ENCODE data around the gene SPTBN1. TPM values are rescaled to one million over a fixed set of nuclear protein-coding genes. Genes with fewer than 3 reads are reported as not detected.
"Not testable (repeated sequence)": the region's sequence is repeated elsewhere in the genome, so short reads cannot be mapped to it uniquely, and the experiment has no call there.

The SPTBN1 gene
- total RNA-seq, 2 experiments from 2014 or later = 103 to 107 TPM

- no peak for DNase-seq
- intact Hi-C loops (cut with micrococcal nuclease) = loop anchor here (5.0 kb wide), 1 partner anchor 48 kb away; no protein-coding TSS in a partner anchor
- no peaks in the 10 kb centered on the region for H3K9me3 Mint-ChIP-seq
- no peaks in the 10 kb centered on the region for H3K4me1 Mint-ChIP-seq (ENCODE audit: low read depth)
- no peak overlapping the region for H3K27ac Mint-ChIP-seq
- no peak overlapping the region for H3K4me3 Mint-ChIP-seq
- no peaks in the 10 kb centered on the region for H3K27me3 Mint-ChIP-seq (ENCODE audit: low read depth)
- CTCF ChIA-PET = interaction anchor here (0.5 to 4.6 kb wide), 3 partner anchors 95 to 460 kb away, joined by 3 to 18 read pairs (median 4); no protein-coding TSS in a partner anchor
- H3K36me3 Mint-ChIP-seq (ENCODE audit: low read depth) = no peaks in the 10 kb centered on the region
These were observed 44.5 kb downstream of the SPTBN1 start for GRCh38 chr2:54500404-54501205.

GRCh38 chr2:54502731-54503130 lies 46.6 kb downstream of the SPTBN1 start:
- Mint-ChIP-seq H3K27me3 (ENCODE audit: low read depth) (no peaks in the 10 kb centered on the region), H3K4me1 (ENCODE audit: low read depth) (no peaks in the 10 kb centered on the region), H3K4me3 (no peak overlapping the region), H3K36me3 (ENCODE audit: low read depth) (no peaks in the 10 kb centered on the region), H3K27ac (no peak overlapping the region), H3K9me3 (no peaks in the 10 kb centered on the region)
- CTCF ChIA-PET = interaction anchor here (0.7 to 4.6 kb wide), 6 partner anchors 19 to 396 kb away, joined by 3 to 18 read pairs (median 4); no protein-coding TSS in a partner anchor
- intact Hi-C loops (cut with micrococcal nuclease) = loop anchor here (1.0 to 5.0 kb wide), 4 partner anchors 50 to 395 kb away; partner anchors contain the start of gene ACYP2
- no peak for DNase-seq

- CTCF ChIA-PET = interaction anchor here (0.7 to 4.6 kb wide), 5 partner anchors 42 to 396 kb away, joined by 3 to 18 read pairs (median 3); no protein-coding TSS in a partner anchor
- DNase-seq = peak; percentile 64
- H3K4me1 Mint-ChIP-seq (ENCODE audit: low read depth) = no peaks in the 10 kb centered on the region
These were observed 47.1 kb downstream of the SPTBN1 start for GRCh38 chr2:54503192-54503591.

GRCh38 chr2:54503828-54504227 lies 47.7 kb downstream of the SPTBN1 start:
- DNase-seq = no peak
- CTCF ChIA-PET = interaction anchor here (0.8 to 4.6 kb wide), 3 partner anchors 20 to 397 kb away, joined by 3 to 18 read pairs (median 4); no protein-coding TSS in a partner anchor
- intact Hi-C loops (cut with micrococcal nuclease) = loop anchor here (1.0 to 5.0 kb wide), 4 partner anchors 52 to 397 kb away; partner anchors contain the start of gene ACYP2
- no peaks in the 10 kb centered on the region for H3K36me3 Mint-ChIP-seq (ENCODE audit: low read depth)
- no peaks in the 10 kb centered on the region for H3K4me1 Mint-ChIP-seq (ENCODE audit: low read depth)
- no peak overlapping the region for H3K27ac Mint-ChIP-seq
- no peaks in the 10 kb centered on the region for H3K9me3 Mint-ChIP-seq
- no peak overlapping the region for H3K4me3 Mint-ChIP-seq
- no peaks in the 10 kb centered on the region for H3K27me3 Mint-ChIP-seq (ENCODE audit: low read depth)

More at GRCh38 chr2:54503192-54503591, 47.1 kb downstream of the SPTBN1 start:
- Mint-ChIP-seq H3K4me3 (no peak overlapping the region), H3K27ac (no peak overlapping the region), H3K27me3 (ENCODE audit: low read depth) (no peaks in the 10 kb centered on the region), H3K36me3 (ENCODE audit: low read depth) (no peaks in the 10 kb centered on the region), H3K9me3 (no peaks in the 10 kb centered on the region)
- intact Hi-C loops (cut with micrococcal nuclease) = loop anchor here (1.0 to 5.0 kb wide), 4 partner anchors 51 to 396 kb away; partner anchors contain the start of gene ACYP2

- Mint-ChIP-seq H3K4me1 (ENCODE audit: low read depth) (no peaks in the 10 kb centered on the region), H3K36me3 (ENCODE audit: low read depth) (no peaks in the 10 kb centered on the region), H3K9me3 (no peaks in the 10 kb centered on the region), H3K4me3 (no peak overlapping the region), H3K27me3 (ENCODE audit: low read depth) (no peaks in the 10 kb centered on the region), H3K27ac (no peak overlapping the region)
- intact Hi-C loops (cut with micrococcal nuclease) = loop anchor here (5.0 kb wide), 1 partner anchor 53 kb away; no protein-coding TSS in a partner anchor
- CTCF ChIA-PET = interaction anchor here (0.8 kb wide), 1 partner anchor 19 kb away, joined by 3 read pairs; no protein-coding TSS in a partner anchor
- DNase-seq = no peak
These were observed 48.7 kb downstream of the SPTBN1 start for GRCh38 chr2:54504866-54505265.

GRCh38 chr2:54508541-54508940 lies 52.4 kb downstream of the SPTBN1 start:
- no peaks in the 10 kb centered on the region for H3K4me1 Mint-ChIP-seq (ENCODE audit: low read depth)
- DNase-seq = no peak
- no peaks in the 10 kb centered on the region for H3K27me3 Mint-ChIP-seq (ENCODE audit: low read depth)
- no peaks in the 10 kb centered on the region for H3K36me3 Mint-ChIP-seq (ENCODE audit: low read depth)
- CTCF ChIA-PET = no interaction called here
- H3K27ac Mint-ChIP-seq = no peak overlapping the region
- no peak overlapping the region for H3K4me3 Mint-ChIP-seq
- H3K9me3 Mint-ChIP-seq = no peaks in the 10 kb centered on the region
- intact Hi-C loops (cut with micrococcal nuclease) = no loop called here

GRCh38 chr2:54509043-54509442 lies 52.9 kb downstream of the SPTBN1 start:
- CTCF ChIA-PET; DNase-seq; H3K36me3 Mint-ChIP-seq (ENCODE audit: low read depth); H3K4me3 Mint-ChIP-seq; intact Hi-C loops (cut with micrococcal nuclease); H3K27ac Mint-ChIP-seq; H3K4me1 Mint-ChIP-seq (ENCODE audit: low read depth); H3K9me3 Mint-ChIP-seq; H3K27me3 Mint-ChIP-seq (ENCODE audit: low read depth): not testable (repeated sequence)

GRCh38 chr2:54510916-54511315 lies 54.8 kb downstream of the SPTBN1 start:
- Mint-ChIP-seq H3K27ac (no peak overlapping the region), H3K4me1 (ENCODE audit: low read depth) (no peaks in the 10 kb centered on the region), H3K36me3 (ENCODE audit: low read depth) (no peaks in the 10 kb centered on the region), H3K9me3 (no peaks in the 10 kb centered on the region), H3K27me3 (ENCODE audit: low read depth) (no peaks in the 10 kb centered on the region), H3K4me3 (no peak overlapping the region)
- no peak for DNase-seq
- CTCF ChIA-PET = interaction anchor here (1.5 kb wide), 1 partner anchor 404 kb away, joined by 4 read pairs; no protein-coding TSS in a partner anchor
- intact Hi-C loops (cut with micrococcal nuclease) = no loop called here

- DNase-seq = no peak
- no peaks in the 10 kb centered on the region for H3K27me3 Mint-ChIP-seq (ENCODE audit: low read depth)
- no peaks in the 10 kb centered on the region for H3K9me3 Mint-ChIP-seq
- intact Hi-C loops (cut with micrococcal nuclease) = no loop called here
- CTCF ChIA-PET = no interaction called here
- H3K36me3 Mint-ChIP-seq (ENCODE audit: low read depth) = no peaks in the 10 kb centered on the region
- no peak overlapping the region for H3K27ac Mint-ChIP-seq
- H3K4me1 Mint-ChIP-seq (ENCODE audit: low read depth) = no peaks in the 10 kb centered on the region
- no peak overlapping the region for H3K4me3 Mint-ChIP-seq
These were observed 56.1 kb downstream of the SPTBN1 start for GRCh38 chr2:54512183-54512582.

- no peak for DNase-seq
These were observed 56.7 kb downstream of the SPTBN1 start for GRCh38 chr2:54512663-54513362.

GRCh38 chr2:54513363-54513715 lies 57.2 kb downstream of the SPTBN1 start:
- Mint-ChIP-seq H3K27ac (no peak overlapping the region), H3K9me3 (no peaks in the 10 kb centered on the region), H3K36me3 (ENCODE audit: low read depth) (no peaks in the 10 kb centered on the region), H3K4me1 (ENCODE audit: low read depth) (no peaks in the 10 kb centered on the region), H3K4me3 (no peak overlapping the region), H3K27me3 (ENCODE audit: low read depth) (no peaks in the 10 kb centered on the region)
- CTCF ChIA-PET = no interaction called here
- DNase-seq = no peak
- intact Hi-C loops (cut with micrococcal nuclease) = no loop called here

More at GRCh38 chr2:54512663-54513362, 56.7 kb downstream of the SPTBN1 start:
- Mint-ChIP-seq H3K27ac (no peak overlapping the region), H3K36me3 (ENCODE audit: low read depth) (no peaks in the 10 kb centered on the region), H3K27me3 (ENCODE audit: low read depth) (no peaks in the 10 kb centered on the region), H3K4me1 (ENCODE audit: low read depth) (no peaks in the 10 kb centered on the region), H3K4me3 (no peak overlapping the region), H3K9me3 (no peaks in the 10 kb centered on the region)
- CTCF ChIA-PET = no interaction called here
- intact Hi-C loops (cut with micrococcal nuclease) = no loop called here

- Mint-ChIP-seq H3K27ac (no peak overlapping the region), H3K4me3 (no peak overlapping the region), H3K36me3 (ENCODE audit: low read depth) (no peaks in the 10 kb centered on the region), H3K9me3 (no peaks in the 10 kb centered on the region), H3K27me3 (ENCODE audit: low read depth) (no peaks in the 10 kb centered on the region), H3K4me1 (ENCODE audit: low read depth) (no peaks in the 10 kb centered on the region)
- CTCF ChIA-PET = no interaction called here
- intact Hi-C loops (cut with micrococcal nuclease) = no loop called here
- no peak for DNase-seq
These were observed 58.9 kb downstream of the SPTBN1 start for GRCh38 chr2:54514822-54515569.
